HUES64 (cell line): ENCODE data around the gene HHIP.

Source experiments
- H3K27ac ChIP-seq: 2 replicates; pipeline ENCODE4 v1.7.0; 2013; ENCODE audit warnings: low read depth, low read length, inconsistent platforms
- H3K27me3 ChIP-seq: 2 replicates; pipeline ENCODE4 v1.6.1; 2013; ENCODE audit warnings: mild to moderate bottlenecking, low read length; ENCODE audit not compliant: insufficient read depth
- H3K36me3 ChIP-seq: 2 replicates; pipeline ENCODE4 v1.6.1; 2013; ENCODE audit warnings: mild to moderate bottlenecking, low read length; ENCODE audit not compliant: insufficient read depth
- H3K4me1 ChIP-seq: 2 replicates; pipeline ENCODE4 v1.6.1; 2013; ENCODE audit warnings: mild to moderate bottlenecking, low read length, moderate library complexity; ENCODE audit not compliant: insufficient read depth
- H3K4me3 ChIP-seq: 2 replicates; pipeline ENCODE4 v1.5.1; 2013; ENCODE audit warnings: mild to moderate bottlenecking, low read length, moderate library complexity
- H3K9ac ChIP-seq: 2 replicates; pipeline ENCODE4 v1.6.1; 2013; ENCODE audit warnings: mild to moderate bottlenecking, low read depth, low read length
- H3K9me3 ChIP-seq: 2 replicates; pipeline ENCODE4 v1.6.1; 2013; ENCODE audit warnings: low read depth, low read length; ENCODE audit not compliant: insufficient read depth
- whole genome bisulfite sequencing: fragments of 150-250, 120-280 bp; methylation state at CpG from one replicate; pipeline ENCODE4 v1.1.7; 2013; ENCODE audit warnings: missing lambda C conversion rate; 5-methylcytosine and 5-hydroxymethylcytosine counted together

HHIP gene

GRCh38 chr4:144685911-144686310 is 40.0 kb downstream of the HHIP start:
- no peaks in the 10 kb centered on the region for H3K36me3 ChIP-seq
- H3K4me3 ChIP-seq: no peak overlapping the region
- H3K9me3 ChIP-seq: no peaks in the 10 kb centered on the region
- WGBS: 94% methylated on average over 2 of the region's 3 CpGs
- no peak overlapping the region for H3K9ac ChIP-seq
- H3K27ac ChIP-seq: no peak overlapping the region
- H3K4me1 ChIP-seq: peaks cover 17% of the 10 kb centered on the region
- no peaks in the 10 kb centered on the region for H3K27me3 ChIP-seq

DNA sequence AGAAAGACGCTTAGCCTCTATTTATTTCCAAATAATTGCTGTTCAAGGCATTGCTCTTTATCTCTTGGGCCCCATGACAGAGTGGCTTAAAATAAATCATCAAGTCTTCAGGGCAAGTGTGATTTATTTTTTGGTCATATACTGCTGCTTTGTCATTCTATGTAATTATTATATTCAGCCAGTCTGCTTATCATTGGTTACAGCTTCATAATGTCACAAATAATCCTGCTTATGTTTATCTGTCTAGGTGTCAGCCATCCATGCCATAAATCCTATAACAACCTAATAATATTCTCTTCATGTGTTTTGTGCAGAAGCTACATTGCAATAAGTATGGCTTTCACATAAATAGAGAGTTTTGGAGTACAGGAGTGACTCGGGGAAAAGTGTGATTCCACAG is 41.0 kb downstream of the HHIP start:
- no peaks in the 10 kb centered on the region for H3K36me3 ChIP-seq
- H3K4me3 ChIP-seq: no peak overlapping the region
- H3K27ac ChIP-seq: no peak overlapping the region
- H3K27me3 ChIP-seq: no peaks in the 10 kb centered on the region
- H3K9ac ChIP-seq: no peak overlapping the region
- no peaks in the 10 kb centered on the region for H3K9me3 ChIP-seq
- peaks cover 14% of the 10 kb centered on the region for H3K4me1 ChIP-seq
- WGBS: 97% methylated on average over 2 of the region's 2 CpGs

GRCh38 chr4:144687466-144687865 is 41.5 kb downstream of the HHIP start:
- Histone ChIP-seq H3K9me3 (no peaks in the 10 kb centered on the region), H3K9ac (no peak overlapping the region), H3K4me1 (peaks cover 9% of the 10 kb centered on the region), H3K27ac (no peak overlapping the region), H3K36me3 (no peaks in the 10 kb centered on the region), H3K27me3 (no peaks in the 10 kb centered on the region), H3K4me3 (no peak overlapping the region)
- no CpG with 5 or more reads among the region's 1 CpG for WGBS

DNA sequence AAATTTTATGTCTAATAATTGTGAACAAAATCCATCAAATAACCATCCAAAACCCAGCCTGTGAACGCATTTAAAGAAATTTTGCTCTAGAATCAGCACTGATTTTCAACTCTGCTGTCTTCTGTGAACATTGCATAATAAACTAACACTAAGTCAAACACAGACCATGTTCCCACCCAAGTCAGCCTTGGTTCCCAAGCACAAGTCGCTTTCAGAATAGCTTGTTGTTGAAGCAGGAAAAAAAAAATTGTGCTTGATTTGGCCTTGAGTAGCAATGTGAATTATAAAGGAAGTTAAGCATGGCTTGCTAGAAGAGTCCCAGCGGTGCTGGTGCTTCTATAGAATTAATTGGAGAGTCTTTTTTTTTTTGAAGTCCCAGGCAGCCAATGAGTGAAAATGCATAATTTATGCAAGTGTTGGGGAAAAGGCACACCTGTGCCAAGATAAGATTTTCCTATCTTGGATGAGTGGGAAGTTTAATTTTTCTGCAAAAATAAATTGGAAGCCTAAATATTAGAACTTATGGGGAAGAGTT is 42.1 kb downstream of the HHIP start:
- no peaks in the 10 kb centered on the region for H3K36me3 ChIP-seq
- WGBS: 83% methylated on average over 3 of the region's 3 CpGs

GRCh38 chr4:144689125-144689524 is 43.2 kb downstream of the HHIP start:
- no peaks in the 10 kb centered on the region for H3K9me3 ChIP-seq
- H3K27ac ChIP-seq: no peak overlapping the region
- peaks cover 6% of the 10 kb centered on the region for H3K4me1 ChIP-seq
- 83% methylated on average over 1 of the region's 2 CpGs for WGBS
- H3K36me3 ChIP-seq: no peaks in the 10 kb centered on the region
- no peak overlapping the region for H3K9ac ChIP-seq
- H3K4me3 ChIP-seq: no peak overlapping the region
- H3K27me3 ChIP-seq: no peaks in the 10 kb centered on the region

More for the DNA sequence above, 42.1 kb downstream of the HHIP start:
- Histone ChIP-seq H3K9me3 (no peaks in the 10 kb centered on the region), H3K4me3 (no peak overlapping the region), H3K27me3 (no peaks in the 10 kb centered on the region), H3K27ac (no peak overlapping the region), H3K4me1 (peaks cover 6% of the 10 kb centered on the region), H3K9ac (no peak overlapping the region)

GRCh38 chr4:144695721-144696120 is 49.8 kb downstream of the HHIP start:
- Histone ChIP-seq H3K9me3 (no peaks in the 10 kb centered on the region), H3K36me3 (no peaks in the 10 kb centered on the region), H3K4me3 (no peak overlapping the region), H3K27me3 (no peaks in the 10 kb centered on the region), H3K9ac (no peak overlapping the region), H3K27ac (no peak overlapping the region), H3K4me1 (no peaks in the 10 kb centered on the region)
- WGBS: 96% methylated on average over 2 of the region's 3 CpGs

DNA sequence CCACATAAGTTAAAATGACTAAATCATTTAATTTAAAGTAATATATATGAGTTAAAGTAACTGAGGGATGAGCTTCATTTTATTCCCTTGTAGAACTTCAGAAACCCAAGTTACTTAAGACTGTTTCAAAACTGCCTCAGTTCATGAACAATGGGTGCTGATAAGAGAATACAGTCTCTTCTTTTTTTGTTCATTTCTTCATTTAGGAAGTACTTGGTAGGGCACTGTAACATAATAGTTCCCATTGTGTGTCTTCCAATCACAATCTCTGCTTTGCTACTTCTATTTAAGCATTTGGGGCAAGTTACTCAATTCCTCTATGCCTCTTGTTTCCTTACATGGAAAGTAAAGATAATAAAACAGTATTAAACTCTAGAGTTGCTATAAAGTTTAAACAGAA is 50.4 kb downstream of the HHIP start:
- Histone ChIP-seq H3K4me1 (no peaks in the 10 kb centered on the region), H3K9ac (no peak overlapping the region), H3K36me3 (no peaks in the 10 kb centered on the region), H3K27ac (no peak overlapping the region), H3K27me3 (no peaks in the 10 kb centered on the region), H3K9me3 (no peaks in the 10 kb centered on the region), H3K4me3 (no peak overlapping the region)

DNA sequence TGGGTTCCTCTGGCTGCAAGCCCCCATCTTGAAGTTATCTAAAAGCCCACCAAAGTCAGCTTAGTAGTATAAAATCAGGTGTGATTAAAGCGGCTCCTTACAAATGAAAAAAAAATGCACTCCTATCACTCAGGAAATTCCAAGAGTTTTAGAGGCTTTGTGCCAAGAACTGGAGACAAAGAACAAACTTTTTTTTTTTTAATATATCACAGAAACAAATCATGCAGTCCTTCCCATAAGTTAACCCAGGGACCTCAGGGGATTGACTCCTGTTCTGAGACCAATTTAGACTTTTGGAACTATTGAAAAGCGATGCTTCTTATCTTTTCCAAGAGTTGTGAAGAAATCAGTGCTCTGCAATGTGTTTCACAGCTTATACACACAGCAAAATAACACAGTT is 53.6 kb downstream of the HHIP start:
- no peak overlapping the region for H3K9ac ChIP-seq
- WGBS: 87% methylated on average over 2 of the region's 2 CpGs
- H3K27ac ChIP-seq: no peak overlapping the region
- H3K4me1 ChIP-seq: 0 out of 2 replicates have a peak, but pooled peaks cover 3% of the 10 kb centered on the region
- H3K27me3 ChIP-seq: no peaks in the 10 kb centered on the region
- H3K9me3 ChIP-seq: no peaks in the 10 kb centered on the region
- no peaks in the 10 kb centered on the region for H3K36me3 ChIP-seq
- H3K4me3 ChIP-seq: no peak overlapping the region

DNA sequence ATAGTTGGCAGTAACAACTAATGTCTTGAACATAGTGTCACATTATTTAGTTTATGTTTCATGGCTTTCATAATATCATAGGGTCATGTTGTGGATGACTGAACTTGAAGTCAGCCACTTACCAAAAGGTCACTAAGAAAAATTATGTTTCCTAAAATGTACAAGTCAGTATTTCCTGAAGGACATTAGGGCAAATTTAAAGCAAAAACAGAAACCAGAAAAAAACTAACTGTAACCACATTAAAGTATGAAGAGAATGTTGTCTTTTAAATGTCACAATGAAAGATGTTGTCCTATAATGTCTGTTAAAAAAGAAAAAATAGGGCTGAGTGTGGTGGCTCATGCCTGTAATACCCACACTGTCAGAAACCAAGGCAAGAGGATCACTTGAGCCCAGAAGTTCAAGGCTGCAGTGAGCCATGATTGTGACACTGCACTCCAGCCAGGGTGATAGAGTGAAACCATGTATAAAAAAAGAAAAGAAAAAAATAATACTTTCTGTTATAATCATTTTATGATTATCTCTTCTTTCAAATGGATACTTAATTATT is 55.8 kb downstream of the HHIP start:
- H3K27me3 ChIP-seq: no peaks in the 10 kb centered on the region
- H3K9me3 ChIP-seq: no peaks in the 10 kb centered on the region
- H3K27ac ChIP-seq: no peak overlapping the region
- peaks cover 16% of the 10 kb centered on the region for H3K4me1 ChIP-seq
- no peaks in the 10 kb centered on the region for H3K36me3 ChIP-seq
- no peak overlapping the region for H3K4me3 ChIP-seq
- no peak overlapping the region for H3K9ac ChIP-seq

- 89% methylated on average over 5 of the region's 5 CpGs for WGBS
- H3K9ac ChIP-seq: no peak overlapping the region
- H3K36me3 ChIP-seq: no peaks in the 10 kb centered on the region
- peaks cover 18% of the 10 kb centered on the region for H3K4me1 ChIP-seq
- no peaks in the 10 kb centered on the region for H3K9me3 ChIP-seq
- no peak overlapping the region for H3K4me3 ChIP-seq
- H3K27me3 ChIP-seq: no peaks in the 10 kb centered on the region
- H3K27ac ChIP-seq: no peak overlapping the region
Measured at GRCh38 chr4:144703494-144703893, 57.5 kb downstream of the HHIP start.

DNA sequence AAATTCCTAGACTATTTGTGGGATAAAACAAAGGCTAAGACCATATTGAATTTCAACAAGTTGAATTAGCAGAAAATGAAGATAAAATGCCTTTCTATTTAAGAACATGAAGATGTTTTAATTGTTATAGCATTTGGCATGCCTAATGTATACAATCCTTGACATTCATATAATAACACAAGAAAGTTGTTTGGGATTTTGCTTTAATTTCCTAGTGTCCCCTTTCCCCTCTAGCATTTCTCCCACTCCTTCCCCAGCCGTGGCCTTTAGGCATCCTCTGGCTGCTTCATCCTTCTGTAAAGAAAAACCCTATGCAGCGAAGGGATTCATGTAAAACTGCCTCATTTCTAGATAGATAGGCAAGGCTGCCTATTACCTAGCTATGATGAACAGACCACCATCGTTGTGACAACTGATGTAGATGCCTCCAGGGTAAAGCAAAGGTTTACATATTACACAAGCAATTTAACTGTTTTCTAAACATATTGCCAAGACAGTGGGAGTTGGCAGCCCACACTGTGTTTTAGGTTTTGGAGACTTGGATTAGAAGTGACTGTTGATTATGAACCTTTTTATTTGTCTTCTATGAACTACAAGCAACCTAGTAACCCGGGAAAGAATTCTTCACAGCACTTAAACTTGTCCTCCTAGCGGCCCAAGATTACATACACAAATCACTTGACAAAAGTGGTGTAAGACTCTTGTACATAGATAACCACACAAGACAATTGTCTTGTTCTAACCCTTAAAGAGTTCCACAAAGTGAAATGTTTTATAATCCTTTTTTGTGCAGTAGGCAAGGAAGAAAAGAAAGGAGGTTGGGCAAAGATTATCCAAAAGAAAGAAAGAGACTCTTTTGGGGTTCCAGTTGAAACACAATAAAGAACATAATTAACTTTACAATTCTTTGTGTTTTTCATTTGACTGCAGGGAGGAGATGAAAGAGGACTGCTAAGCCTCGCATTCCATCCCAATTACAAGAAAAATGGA is 59.9 kb downstream of the HHIP start:
- WGBS: 76% methylated on average over 6 of the region's 6 CpGs
- H3K9me3 ChIP-seq: no peaks in the 10 kb centered on the region
- H3K27me3 ChIP-seq: no peaks in the 10 kb centered on the region
- no peak overlapping the region for H3K27ac ChIP-seq
- H3K9ac ChIP-seq: no peak overlapping the region
- H3K4me1 ChIP-seq: peaks cover 39% of the 10 kb centered on the region
- H3K4me3 ChIP-seq: no peak overlapping the region
- no peaks in the 10 kb centered on the region for H3K36me3 ChIP-seq
